ENCODE measurements around the gene ARHGEF12.

DNA sequence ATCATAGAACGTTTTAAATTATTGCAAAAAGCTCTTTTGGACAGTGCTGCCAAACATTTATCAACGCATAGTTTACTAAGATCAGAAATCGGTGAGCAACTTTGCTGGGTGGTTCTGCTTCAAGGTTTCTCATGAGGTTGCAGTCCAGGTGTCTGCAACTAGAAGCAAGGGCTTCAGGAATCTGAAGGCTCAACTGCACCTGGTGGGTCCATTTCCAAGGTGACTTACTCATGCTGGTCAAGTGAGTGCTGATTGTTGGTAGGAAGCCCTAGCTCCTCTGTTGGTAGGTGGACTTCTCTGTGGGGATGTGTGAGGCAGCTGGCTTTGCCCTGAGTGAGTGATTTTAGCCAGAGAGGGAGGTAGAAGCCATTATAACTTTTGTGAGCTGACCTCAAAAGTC is 22.5 kb downstream of the ARHGEF12 start:
- no peak for TF ChIP-seq GATA3 (IDR thresholded peaks at IDR 0.05; ENCODE audit: low read depth, low read length)
- no peak for TF ChIP-seq GATA2 (IDR thresholded peaks at IDR 0.05; ENCODE audit: low read depth, low read length)

All from SH-SY5Y (cell line).